ENCODE measurements around the gene RNF121.

The RNF121 gene

DNA sequence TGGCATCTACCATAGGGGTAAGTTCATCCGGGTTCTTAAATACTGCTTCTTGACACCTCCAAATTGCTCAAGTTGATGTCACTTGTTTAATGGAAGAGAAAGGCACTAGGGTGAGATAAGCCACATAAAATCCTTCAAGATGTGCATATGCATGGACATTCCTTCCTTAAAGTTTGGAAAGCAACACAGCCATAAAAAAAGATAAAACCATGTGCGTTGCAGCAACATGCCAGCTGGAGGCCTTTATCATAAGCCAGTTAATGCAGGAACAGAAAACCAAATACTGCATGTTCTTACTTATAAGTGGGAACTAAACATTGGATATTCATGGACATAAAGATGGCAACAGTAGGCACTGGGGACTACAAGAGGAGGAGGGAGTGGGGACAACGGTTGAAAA lies 61.9 kb downstream of the RNF121 start:
- DNase-seq (ENCODE audit: low spot score), result no peak

GRCh38 chr11:71991494-71991893 lies 62.6 kb downstream of the RNF121 start:
- DNase-seq (ENCODE audit: low spot score), result no peak

DNA sequence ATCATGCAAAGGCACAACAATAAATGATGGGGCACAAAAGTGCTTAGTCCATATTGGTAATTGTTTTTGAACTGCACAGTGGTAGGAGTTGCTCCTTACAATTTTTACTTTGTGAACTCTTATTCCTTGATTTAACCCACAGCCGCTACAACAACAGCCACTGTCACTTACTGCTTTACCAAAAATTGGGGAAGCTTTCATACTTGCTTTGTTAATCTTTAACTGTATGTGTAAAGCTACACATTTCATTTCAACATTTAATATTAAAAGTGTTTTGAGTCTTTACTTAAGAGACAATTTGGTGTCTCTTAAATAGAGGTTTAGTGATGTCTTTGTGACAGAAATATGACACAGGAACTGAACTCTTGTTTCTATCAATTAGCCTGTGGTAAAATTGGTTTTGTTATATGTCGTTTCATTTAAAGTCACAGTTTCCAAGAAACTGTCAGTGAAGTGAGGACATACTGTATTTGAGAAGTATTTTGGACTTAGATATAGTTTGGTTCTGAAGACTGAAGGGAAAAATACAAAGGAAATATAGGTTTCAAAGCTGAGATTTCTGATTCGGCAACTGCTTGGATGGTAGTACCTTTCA lies 63.4 kb downstream of the RNF121 start:
- no peak for DNase-seq (ENCODE audit: low spot score)

GRCh38 chr11:71994786-71995185 lies 65.9 kb downstream of the RNF121 start:
- DNase-seq (ENCODE audit: low spot score), result no peak

- DNase-seq (ENCODE audit: low spot score), result no peak
Measured at GRCh38 chr11:71995726-71996291, 67.0 kb downstream of the RNF121 start.

DNA sequence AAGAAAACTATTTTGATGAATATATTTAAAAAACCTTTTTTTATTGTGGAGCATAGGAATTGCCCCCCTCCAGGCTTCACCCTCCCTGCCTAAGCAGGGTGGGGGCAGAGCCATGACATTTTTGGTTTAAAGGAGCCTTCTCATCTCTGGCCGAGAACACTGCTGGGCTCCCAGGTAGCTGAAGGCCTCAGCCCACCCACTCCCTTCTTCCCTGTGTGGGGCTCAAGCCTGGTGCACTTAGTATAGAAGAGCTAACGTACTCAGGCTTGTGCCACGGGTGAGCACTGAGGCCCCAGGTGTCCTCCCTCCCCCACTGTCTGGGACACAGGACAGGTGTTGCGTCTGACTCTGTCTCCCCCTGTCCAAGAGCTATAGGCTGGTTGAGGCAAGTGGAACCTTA lies 67.7 kb downstream of the RNF121 start:
- DNase-seq (ENCODE audit: low spot score), result no peak

GRCh38 chr11:71996946-71997345 lies 68.1 kb downstream of the RNF121 start:
- no peak for DNase-seq (ENCODE audit: low spot score)

DNA sequence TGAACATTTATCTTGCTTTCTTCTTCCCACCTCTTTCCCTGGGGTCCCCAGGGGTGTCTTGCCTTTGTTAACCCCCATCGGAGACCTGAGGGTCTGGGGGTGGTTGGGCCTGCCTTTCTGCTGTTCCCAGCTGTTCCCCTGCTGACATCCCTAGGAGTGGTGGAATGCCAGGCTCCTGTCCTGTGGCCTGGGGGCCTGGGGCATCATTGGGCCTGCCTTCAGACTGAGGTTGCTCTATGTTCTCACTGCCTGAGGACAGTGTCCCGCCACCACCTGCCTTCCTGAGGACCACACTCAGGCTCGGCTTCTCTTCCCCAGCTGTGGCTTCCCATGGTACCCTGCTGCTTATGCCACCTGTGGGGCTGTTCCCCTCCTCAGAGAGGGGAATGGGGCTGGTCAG lies 68.7 kb downstream of the RNF121 start:
- DNase-seq (ENCODE audit: low spot score), result no peak

GRCh38 chr11:71998061-71998460 lies 69.2 kb downstream of the RNF121 start:
- DNase-seq (ENCODE audit: low spot score), result no peak

DNA sequence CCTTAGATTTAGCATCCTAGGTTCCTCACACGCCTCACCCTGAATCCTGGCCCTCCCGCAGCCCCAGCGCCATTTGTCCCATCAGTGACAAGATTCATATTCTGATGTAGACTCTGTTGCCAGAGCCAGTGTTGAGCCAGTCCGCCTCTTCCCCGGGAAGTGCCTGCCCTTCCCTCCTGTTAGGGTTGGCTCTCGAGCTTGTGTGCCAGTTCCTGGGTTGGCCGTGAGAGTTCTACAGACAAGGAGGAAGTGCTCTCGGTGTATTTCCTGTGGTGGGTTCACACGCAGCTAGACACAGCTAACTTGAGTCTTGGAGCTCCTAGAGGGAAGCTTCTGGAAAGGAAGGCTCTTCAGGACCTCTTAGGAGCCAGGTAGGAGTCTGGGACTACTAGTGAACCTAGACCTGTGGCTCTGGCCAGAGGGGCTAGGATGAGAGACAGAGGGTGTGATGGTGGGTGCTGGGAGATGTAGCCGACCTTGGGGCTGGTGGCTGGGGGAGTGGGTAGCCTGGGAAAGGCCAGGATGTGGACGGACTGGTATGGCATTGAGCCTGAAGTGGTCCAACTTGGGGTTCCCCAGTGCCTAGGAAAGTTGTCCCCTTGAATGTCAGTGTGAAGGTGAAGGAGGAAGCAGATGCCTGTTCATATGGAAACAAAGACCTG lies 69.9 kb downstream of the RNF121 start, which contains the start of gene IL18BP:
Gene IL18BP (plus strand): TSS at position 261 of the 662 bp plus-strand sequence. CDS start 1,076 bp downstream, outside the sequence.
- no peak for DNase-seq (ENCODE audit: low spot score)

- DNase-seq (ENCODE audit: low spot score), result no peak
Measured at GRCh38 chr11:71999362-71999761, 70.5 kb downstream of the RNF121 start.

DNA sequence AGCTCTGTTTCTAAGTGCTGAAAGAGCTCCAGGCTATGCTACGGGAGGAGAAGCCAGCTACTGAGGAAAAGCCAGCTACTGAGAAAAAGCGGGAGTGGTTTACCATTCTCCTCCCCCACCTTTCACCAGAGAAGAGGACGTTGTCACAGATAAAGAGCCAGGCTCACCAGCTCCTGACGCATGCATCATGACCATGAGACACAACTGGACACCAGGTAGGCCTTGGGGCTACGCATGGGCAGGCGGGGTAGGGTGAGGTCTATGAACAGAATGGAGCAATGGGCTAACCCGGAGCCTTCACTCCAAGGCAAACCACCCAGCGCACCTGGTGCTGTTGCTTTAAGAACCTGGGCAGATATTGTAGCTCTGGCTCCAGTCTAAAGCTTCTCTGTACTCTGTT lies 71.0 kb downstream of the RNF121 start:
- DNase-seq (ENCODE audit: low spot score), result no peak

DNA sequence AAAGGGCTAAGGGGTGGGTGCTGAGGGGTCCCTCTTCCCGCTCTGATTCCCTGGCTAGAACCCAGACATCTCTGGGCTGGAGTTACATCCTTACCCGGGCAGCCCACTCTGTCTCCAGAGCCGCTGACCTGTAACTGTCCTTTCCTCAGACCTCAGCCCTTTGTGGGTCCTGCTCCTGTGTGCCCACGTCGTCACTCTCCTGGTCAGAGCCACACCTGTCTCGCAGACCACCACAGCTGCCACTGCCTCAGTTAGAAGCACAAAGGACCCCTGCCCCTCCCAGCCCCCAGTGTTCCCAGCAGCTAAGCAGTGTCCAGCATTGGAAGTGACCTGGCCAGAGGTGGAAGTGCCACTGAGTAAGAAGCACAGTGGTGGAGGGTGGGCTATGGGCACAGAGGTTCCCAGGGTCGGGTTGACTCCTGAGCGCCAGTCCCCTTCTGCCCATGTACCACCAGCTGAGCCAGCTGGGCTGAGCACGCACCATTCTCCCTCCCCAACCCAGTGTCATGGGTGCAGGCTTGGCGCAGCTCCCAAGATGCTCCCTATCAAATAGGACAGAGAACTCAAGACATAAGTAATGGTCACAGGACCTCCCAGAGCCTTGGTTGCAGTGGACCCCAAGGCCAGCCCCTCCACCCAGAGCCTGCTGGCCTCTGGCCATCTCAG lies 71.5 kb downstream of the RNF121 start:
- DNase-seq (ENCODE audit: low spot score), result no peak

- DNase-seq (ENCODE audit: low spot score), result no peak
Measured at GRCh38 chr11:72001285-72001684, 72.4 kb downstream of the RNF121 start.

GRCh38 chr11:72001834-72002591 lies 73.2 kb downstream of the RNF121 start:
- no peak for DNase-seq (ENCODE audit: low spot score)

DNA sequence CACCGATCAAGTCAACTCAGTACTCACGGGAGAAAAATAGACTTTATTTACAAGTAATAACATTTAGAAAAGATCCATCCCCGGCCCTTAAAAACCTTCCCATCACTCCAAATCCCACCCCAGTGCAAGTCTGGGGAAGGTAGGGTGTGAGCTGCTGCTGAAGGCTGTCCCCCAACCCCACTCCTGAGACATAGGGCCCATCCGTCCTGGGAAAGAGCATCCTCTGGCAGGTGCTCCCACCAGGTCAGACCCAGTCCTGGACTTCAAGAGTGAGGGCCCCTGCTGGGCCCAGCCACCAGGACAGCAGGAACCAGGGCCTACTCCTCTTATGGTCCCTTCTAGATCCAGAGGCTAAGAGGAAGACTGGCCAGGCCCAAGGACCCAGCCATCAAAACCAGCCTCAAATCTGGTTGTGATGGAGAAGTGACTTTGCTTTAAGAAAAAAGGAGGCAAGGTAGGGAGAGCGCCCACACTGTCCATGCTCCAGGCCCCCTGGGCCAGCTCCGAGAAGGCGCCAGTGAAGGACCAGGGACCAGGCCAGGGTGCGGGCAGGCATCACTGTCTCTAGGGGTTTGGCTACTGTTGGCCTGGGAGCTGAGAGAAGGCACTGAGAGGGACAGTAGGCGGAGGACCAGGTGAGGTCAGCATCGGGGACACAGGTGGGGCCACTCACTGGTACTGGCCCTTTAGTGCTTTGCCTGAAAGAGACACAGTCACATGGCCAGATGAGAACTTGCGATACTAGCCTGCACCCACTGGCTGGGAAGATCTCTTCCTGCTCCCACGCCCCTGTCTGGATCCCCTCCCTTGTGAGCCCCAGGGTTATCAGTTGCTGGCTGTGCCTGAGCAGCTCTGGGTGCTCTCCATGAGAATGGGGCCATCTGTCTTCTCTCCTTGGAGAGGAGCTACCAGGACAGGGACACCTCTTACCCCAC lies 74.3 kb downstream of the RNF121 start:
- no peak for DNase-seq (ENCODE audit: low spot score)

GRCh38 chr11:72003776-72004171 lies 74.9 kb downstream of the RNF121 start:
- no peak for DNase-seq (ENCODE audit: low spot score)

GRCh38 chr11:72004515-72005346 lies 75.9 kb downstream of the RNF121 start:
- no peak for DNase-seq (ENCODE audit: low spot score)

DNA sequence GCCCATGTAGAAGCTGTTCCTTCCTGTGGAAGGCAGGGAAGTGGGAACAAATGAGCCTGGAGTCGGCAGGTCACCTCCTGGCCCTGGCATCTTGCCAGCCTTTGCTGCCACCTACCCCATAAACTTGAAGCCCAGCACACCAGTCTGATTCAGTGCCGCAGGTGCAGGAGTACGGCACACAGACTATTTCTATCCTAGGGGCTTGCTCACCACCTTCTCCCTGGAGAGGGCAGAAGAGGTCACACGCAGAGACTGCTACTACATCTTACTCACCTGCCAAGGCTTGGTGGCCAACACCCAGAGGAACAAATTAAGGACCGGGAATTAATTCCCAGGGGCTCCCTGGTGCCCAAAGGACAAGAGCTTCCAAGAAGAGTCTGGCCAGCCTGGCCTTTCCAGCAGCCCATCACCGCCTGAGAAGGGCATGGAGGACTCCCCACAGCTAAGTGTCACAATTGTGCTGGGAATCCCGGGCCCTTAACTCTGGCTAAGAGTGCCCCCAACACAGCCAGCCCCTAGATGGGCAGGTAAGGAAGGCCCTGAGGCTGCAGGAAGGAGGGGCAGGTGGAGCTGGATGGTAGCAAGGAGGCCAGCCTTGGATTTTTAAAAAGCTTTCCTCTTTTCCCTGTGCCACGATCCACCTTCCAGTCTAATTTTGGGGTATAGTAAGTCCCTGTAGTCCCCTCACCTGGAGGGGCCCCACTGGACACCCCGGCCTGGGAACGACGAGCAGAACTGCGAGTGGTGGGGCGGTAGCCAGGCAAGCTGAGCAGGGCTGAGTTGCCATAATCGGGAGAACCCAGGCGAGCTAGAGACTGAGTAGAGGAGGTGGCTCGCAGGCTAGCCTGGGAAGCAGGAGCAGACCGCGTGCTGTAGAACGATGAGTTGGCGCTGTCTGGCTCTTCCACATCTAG lies 76.8 kb downstream of the RNF121 start:
- DNase-seq (ENCODE audit: low spot score), result no peak
